ENCODE results near the gene RPS6KA5.
"Not testable (repeated sequence)": the region's sequence is repeated elsewhere in the genome, so short reads cannot be mapped to it uniquely, and the experiment has no call there.

Gene RPS6KA5

GRCh38 chr14:90987140-90987539, 73.3 kb downstream of the RPS6KA5 start:
- no peak for DNase-seq (ENCODE audit: low read depth, low spot score)

GRCh38 chr14:90986510-90986909, 73.9 kb downstream of the RPS6KA5 start:
- no peak for DNase-seq (ENCODE audit: low read depth, low spot score)

GRCh38 chr14:90985601-90986242, 74.7 kb downstream of the RPS6KA5 start:
- no peak for DNase-seq (ENCODE audit: low read depth, low spot score)

GRCh38 chr14:90983560-90983959, 76.9 kb downstream of the RPS6KA5 start:
- no peak for DNase-seq (ENCODE audit: low read depth, low spot score)

GRCh38 chr14:90981636-90982035, 78.8 kb downstream of the RPS6KA5 start:
- DNase-seq (ENCODE audit: low read depth, low spot score): no peak

GRCh38 chr14:90980636-90981035, 79.8 kb downstream of the RPS6KA5 start:
- not testable (repeated sequence) for DNase-seq (ENCODE audit: low read depth, low spot score)

- no peak for DNase-seq (ENCODE audit: low read depth, low spot score)
These were observed 80.9 kb downstream of the RPS6KA5 start for GRCh38 chr14:90979515-90979914.

GRCh38 chr14:90976101-90976500, 84.3 kb downstream of the RPS6KA5 start:
- no peak for DNase-seq (ENCODE audit: low read depth, low spot score)

- DNase-seq (ENCODE audit: low read depth, low spot score): no peak
These were observed 88.8 kb downstream of the RPS6KA5 start for GRCh38 chr14:90971687-90972086.

GRCh38 chr14:90970167-90970600, 90.3 kb downstream of the RPS6KA5 start:
- DNase-seq (ENCODE audit: low read depth, low spot score): no peak

GRCh38 chr14:90969531-90970166, 90.8 kb downstream of the RPS6KA5 start:
- no peak for DNase-seq (ENCODE audit: low read depth, low spot score)

- DNase-seq (ENCODE audit: low read depth, low spot score): no peak
These were observed 92.4 kb downstream of the RPS6KA5 start for GRCh38 chr14:90968025-90968424.

GRCh38 chr14:90966493-90966892, 93.9 kb downstream of the RPS6KA5 start:
- DNase-seq (ENCODE audit: low read depth, low spot score): no peak

- no peak for DNase-seq (ENCODE audit: low read depth, low spot score)
These were observed 94.7 kb downstream of the RPS6KA5 start for GRCh38 chr14:90965765-90966164.

GRCh38 chr14:90963343-90963742, 97.1 kb downstream of the RPS6KA5 start:
- DNase-seq (ENCODE audit: low read depth, low spot score): no peak

GRCh38 chr14:90962505-90963109, 97.8 kb downstream of the RPS6KA5 start:
- no peak for DNase-seq (ENCODE audit: low read depth, low spot score)

GRCh38 chr14:90960818-90961217, 99.6 kb downstream of the RPS6KA5 start:
- no peak for DNase-seq (ENCODE audit: low read depth, low spot score)

GRCh38 chr14:90959344-90959743, 101.1 kb downstream of the RPS6KA5 start:
- DNase-seq (ENCODE audit: low read depth, low spot score): no peak

- DNase-seq (ENCODE audit: low read depth, low spot score): no peak
These were observed 104.2 kb downstream of the RPS6KA5 start for GRCh38 chr14:90956273-90956672.

- not testable (repeated sequence) for DNase-seq (ENCODE audit: low read depth, low spot score)
These were observed 106.8 kb downstream of the RPS6KA5 start for GRCh38 chr14:90953643-90954042.

- DNase-seq (ENCODE audit: low read depth, low spot score): no peak
These were observed 117.1 kb downstream of the RPS6KA5 start for GRCh38 chr14:90943367-90943766.

- DNase-seq (ENCODE audit: low read depth, low spot score): no peak
These were observed 117.9 kb downstream of the RPS6KA5 start for GRCh38 chr14:90942511-90942910.

- DNase-seq (ENCODE audit: low read depth, low spot score): no peak
These were observed 118.7 kb downstream of the RPS6KA5 start for GRCh38 chr14:90941706-90942105.
